ENCODE results near the gene MEDAG.

Gene MEDAG

GRCh38 chr13:30943881-30944280 lies 37.8 kb downstream of the MEDAG start:
- TF ChIP-seq, protein P1, sequence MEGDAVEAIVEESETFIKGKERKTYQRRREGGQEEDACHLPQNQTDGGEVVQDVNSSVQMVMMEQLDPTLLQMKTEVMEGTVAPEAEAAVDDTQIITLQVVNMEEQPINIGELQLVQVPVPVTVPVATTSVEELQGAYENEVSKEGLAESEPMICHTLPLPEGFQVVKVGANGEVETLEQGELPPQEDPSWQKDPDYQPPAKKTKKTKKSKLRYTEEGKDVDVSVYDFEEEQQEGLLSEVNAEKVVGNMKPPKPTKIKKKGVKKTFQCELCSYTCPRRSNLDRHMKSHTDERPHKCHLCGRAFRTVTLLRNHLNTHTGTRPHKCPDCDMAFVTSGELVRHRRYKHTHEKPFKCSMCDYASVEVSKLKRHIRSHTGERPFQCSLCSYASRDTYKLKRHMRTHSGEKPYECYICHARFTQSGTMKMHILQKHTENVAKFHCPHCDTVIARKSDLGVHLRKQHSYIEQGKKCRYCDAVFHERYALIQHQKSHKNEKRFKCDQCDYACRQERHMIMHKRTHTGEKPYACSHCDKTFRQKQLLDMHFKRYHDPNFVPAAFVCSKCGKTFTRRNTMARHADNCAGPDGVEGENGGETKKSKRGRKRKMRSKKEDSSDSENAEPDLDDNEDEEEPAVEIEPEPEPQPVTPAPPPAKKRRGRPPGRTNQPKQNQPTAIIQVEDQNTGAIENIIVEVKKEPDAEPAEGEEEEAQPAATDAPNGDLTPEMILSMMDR (IDR thresholded peaks at IDR 0.05; ENCODE audit: low read depth, low read length) = no peak
- TF ChIP-seq MYC (IDR thresholded peaks at IDR 0.05; ENCODE audit: low read depth, low read length) (no peak), POLR2A (IDR thresholded peaks at IDR 0.05; ENCODE audit: extremely low read depth, insufficient read length) (no peak)
- DNase-seq (ENCODE audit: low read depth) = no peak
- no peak overlapping the region for H3K4me3 ChIP-seq (ENCODE audit: low read depth, low read length)

GRCh38 chr13:30957258-30957943 lies 51.3 kb downstream of the MEDAG start:
- H3K4me3 ChIP-seq (ENCODE audit: low read depth, low read length) = no peak overlapping the region
- DNase-seq (ENCODE audit: low read depth) = no peak
- no peak for TF ChIP-seq MAX (IDR thresholded peaks at IDR 0.05; ENCODE audit: low read depth, low read length)
- TF ChIP-seq, protein P1 (IDR thresholded peaks at IDR 0.05; ENCODE audit: low read depth, low read length) = no peak
- TF ChIP-seq POLR2A (IDR thresholded peaks at IDR 0.05; ENCODE audit: extremely low read depth, insufficient read length) = no peak
- no peak for TF ChIP-seq MYC (IDR thresholded peaks at IDR 0.05; ENCODE audit: low read depth, low read length)

GRCh38 chr13:30959678-30960077 lies 53.6 kb downstream of the MEDAG start:
- H3K4me3 ChIP-seq (ENCODE audit: low read depth, low read length) = no peak overlapping the region
- no peak for DNase-seq (ENCODE audit: low read depth)
- TF ChIP-seq, protein P1 (IDR thresholded peaks at IDR 0.05; ENCODE audit: low read depth, low read length) = no peak
- TF ChIP-seq MAX (IDR thresholded peaks at IDR 0.05; ENCODE audit: low read depth, low read length) = no peak
- no peak for TF ChIP-seq MYC (IDR thresholded peaks at IDR 0.05; ENCODE audit: low read depth, low read length)
- TF ChIP-seq POLR2A (IDR thresholded peaks at IDR 0.05; ENCODE audit: extremely low read depth, insufficient read length) = no peak

- H3K4me3 ChIP-seq (ENCODE audit: low read depth, low read length) = no peak overlapping the region
- TF ChIP-seq MAX (IDR thresholded peaks at IDR 0.05; ENCODE audit: low read depth, low read length) (no peak), POLR2A (IDR thresholded peaks at IDR 0.05; ENCODE audit: extremely low read depth, insufficient read length) (no peak), MYC (IDR thresholded peaks at IDR 0.05; ENCODE audit: low read depth, low read length) (no peak)
- TF ChIP-seq, protein P1 (IDR thresholded peaks at IDR 0.05; ENCODE audit: low read depth, low read length) = no peak
- no peak for DNase-seq (ENCODE audit: low read depth)
These were observed 57.7 kb downstream of the MEDAG start for GRCh38 chr13:30963791-30964190.

DNA sequence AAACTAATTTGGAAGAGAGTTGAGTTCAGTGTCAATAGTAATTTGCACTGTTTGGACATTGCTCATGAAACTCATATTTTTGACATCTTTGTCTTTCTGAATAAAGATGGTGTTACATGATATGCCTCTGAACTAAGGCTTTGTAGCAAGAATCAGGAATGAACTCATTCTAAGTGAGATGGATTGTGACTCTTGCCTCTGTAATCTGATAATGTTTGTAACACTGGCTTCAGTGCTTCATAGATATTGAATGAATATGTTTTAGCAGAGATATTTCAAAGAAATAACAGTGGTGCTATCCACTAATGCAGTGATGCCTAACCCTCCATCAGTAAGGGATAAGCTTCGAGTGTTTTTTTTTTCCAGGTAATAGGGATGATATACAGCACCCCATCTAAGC lies 59.3 kb downstream of the MEDAG start:
- H3K4me3 ChIP-seq (ENCODE audit: low read depth, low read length) = no peak overlapping the region
- DNase-seq (ENCODE audit: low read depth) = no peak
- no peak for TF ChIP-seq MAX (IDR thresholded peaks at IDR 0.05; ENCODE audit: low read depth, low read length)
- no peak for TF ChIP-seq POLR2A (IDR thresholded peaks at IDR 0.05; ENCODE audit: extremely low read depth, insufficient read length)
- no peak for TF ChIP-seq MYC (IDR thresholded peaks at IDR 0.05; ENCODE audit: low read depth, low read length)
- TF ChIP-seq, protein P1 (IDR thresholded peaks at IDR 0.05; ENCODE audit: low read depth, low read length) = no peak
